Measurements from ENCODE around the gene TMEM233.

DNA sequence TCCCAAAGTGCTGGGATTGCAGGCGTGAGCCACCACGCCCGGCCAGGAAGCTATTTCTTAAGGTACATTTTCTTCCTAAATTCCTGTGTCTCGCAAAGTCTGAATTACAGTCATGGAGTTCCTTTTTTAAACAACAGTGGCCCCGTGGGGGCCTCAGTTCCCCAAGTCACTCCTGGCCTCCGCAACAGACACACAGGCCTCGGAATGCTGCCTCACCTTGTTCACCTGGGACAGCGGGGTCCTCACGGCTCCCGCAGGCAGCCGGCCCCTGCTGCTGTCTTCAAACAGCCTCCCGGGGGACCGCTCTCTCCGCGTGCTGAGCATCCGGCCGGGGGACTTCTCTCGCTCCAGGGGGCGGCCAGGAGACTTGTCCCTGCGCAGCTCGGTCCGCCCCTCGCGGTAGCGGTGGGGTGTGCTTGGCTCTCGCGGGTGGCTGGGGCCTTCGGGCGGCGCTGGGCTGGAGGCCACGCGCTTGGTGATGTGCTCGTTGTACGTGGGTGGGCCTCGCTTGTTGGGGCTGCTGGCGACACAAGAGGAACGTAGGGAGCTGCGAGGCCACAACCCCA is 96.4 kb downstream of the TMEM233 start:
- TF ChIP-seq, protein P1, sequence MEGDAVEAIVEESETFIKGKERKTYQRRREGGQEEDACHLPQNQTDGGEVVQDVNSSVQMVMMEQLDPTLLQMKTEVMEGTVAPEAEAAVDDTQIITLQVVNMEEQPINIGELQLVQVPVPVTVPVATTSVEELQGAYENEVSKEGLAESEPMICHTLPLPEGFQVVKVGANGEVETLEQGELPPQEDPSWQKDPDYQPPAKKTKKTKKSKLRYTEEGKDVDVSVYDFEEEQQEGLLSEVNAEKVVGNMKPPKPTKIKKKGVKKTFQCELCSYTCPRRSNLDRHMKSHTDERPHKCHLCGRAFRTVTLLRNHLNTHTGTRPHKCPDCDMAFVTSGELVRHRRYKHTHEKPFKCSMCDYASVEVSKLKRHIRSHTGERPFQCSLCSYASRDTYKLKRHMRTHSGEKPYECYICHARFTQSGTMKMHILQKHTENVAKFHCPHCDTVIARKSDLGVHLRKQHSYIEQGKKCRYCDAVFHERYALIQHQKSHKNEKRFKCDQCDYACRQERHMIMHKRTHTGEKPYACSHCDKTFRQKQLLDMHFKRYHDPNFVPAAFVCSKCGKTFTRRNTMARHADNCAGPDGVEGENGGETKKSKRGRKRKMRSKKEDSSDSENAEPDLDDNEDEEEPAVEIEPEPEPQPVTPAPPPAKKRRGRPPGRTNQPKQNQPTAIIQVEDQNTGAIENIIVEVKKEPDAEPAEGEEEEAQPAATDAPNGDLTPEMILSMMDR (IDR thresholded peaks at IDR 0.05): no peak
- no peak for TF ChIP-seq JUNB (IDR thresholded peaks at IDR 0.05)
- TF ChIP-seq, protein P2, sequence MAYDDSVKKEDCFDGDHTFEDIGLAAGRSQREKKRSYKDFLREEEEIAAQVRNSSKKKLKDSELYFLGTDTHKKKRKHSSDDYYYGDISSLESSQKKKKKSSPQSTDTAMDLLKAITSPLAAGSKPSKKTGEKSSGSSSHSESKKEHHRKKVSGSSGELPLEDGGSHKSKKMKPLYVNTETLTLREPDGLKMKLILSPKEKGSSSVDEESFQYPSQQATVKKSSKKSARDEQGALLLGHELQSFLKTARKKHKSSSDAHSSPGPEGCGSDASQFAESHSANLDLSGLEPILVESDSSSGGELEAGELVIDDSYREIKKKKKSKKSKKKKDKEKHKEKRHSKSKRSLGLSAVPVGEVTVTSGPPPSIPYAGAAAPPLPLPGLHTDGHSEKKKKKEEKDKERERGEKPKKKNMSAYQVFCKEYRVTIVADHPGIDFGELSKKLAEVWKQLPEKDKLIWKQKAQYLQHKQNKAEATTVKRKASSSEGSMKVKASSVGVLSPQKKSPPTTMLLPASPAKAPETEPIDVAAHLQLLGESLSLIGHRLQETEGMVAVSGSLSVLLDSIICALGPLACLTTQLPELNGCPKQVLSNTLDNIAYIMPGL (CRISPR knock-in tag; IDR thresholded peaks at IDR 0.05; ENCODE audit: borderline replicate concordance): no peak
- TF ChIP-seq, protein P3, sequence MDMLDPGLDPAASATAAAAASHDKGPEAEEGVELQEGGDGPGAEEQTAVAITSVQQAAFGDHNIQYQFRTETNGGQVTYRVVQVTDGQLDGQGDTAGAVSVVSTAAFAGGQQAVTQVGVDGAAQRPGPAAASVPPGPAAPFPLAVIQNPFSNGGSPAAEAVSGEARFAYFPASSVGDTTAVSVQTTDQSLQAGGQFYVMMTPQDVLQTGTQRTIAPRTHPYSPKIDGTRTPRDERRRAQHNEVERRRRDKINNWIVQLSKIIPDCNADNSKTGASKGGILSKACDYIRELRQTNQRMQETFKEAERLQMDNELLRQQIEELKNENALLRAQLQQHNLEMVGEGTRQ (IDR thresholded peaks at IDR 0.05): no peak
- TF ChIP-seq MAFK (IDR thresholded peaks at IDR 0.05; ENCODE audit: partially characterized antibody): no peak
- TF ChIP-seq, protein P4, sequence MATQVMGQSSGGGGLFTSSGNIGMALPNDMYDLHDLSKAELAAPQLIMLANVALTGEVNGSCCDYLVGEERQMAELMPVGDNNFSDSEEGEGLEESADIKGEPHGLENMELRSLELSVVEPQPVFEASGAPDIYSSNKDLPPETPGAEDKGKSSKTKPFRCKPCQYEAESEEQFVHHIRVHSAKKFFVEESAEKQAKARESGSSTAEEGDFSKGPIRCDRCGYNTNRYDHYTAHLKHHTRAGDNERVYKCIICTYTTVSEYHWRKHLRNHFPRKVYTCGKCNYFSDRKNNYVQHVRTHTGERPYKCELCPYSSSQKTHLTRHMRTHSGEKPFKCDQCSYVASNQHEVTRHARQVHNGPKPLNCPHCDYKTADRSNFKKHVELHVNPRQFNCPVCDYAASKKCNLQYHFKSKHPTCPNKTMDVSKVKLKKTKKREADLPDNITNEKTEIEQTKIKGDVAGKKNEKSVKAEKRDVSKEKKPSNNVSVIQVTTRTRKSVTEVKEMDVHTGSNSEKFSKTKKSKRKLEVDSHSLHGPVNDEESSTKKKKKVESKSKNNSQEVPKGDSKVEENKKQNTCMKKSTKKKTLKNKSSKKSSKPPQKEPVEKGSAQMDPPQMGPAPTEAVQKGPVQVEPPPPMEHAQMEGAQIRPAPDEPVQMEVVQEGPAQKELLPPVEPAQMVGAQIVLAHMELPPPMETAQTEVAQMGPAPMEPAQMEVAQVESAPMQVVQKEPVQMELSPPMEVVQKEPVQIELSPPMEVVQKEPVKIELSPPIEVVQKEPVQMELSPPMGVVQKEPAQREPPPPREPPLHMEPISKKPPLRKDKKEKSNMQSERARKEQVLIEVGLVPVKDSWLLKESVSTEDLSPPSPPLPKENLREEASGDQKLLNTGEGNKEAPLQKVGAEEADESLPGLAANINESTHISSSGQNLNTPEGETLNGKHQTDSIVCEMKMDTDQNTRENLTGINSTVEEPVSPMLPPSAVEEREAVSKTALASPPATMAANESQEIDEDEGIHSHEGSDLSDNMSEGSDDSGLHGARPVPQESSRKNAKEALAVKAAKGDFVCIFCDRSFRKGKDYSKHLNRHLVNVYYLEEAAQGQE (IDR thresholded peaks at IDR 0.05): no peak
- TF ChIP-seq, protein P5, sequence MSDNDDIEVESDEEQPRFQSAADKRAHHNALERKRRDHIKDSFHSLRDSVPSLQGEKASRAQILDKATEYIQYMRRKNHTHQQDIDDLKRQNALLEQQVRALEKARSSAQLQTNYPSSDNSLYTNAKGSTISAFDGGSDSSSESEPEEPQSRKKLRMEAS (IDR thresholded peaks at IDR 0.05): no peak
- no peak for TF ChIP-seq CHD2 (IDR thresholded peaks at IDR 0.05; ENCODE audit: low read length, partially characterized antibody)
- no peak for TF ChIP-seq POLR2A (IDR thresholded peaks at IDR 0.05; ENCODE audit: low read length)
- no peak for TF ChIP-seq EP300 (IDR thresholded peaks at IDR 0.05)

Measured in A549 (cell line).